MM.1S (cell line): ENCODE data around the gene PTBP2.

Source experiments
- DNase-seq: peaks from one replicate; pipeline ENCODE4 v3.0.0-alpha.2; 2015
- H2AFZ ChIP-seq: fragments of 300-600 bp; sonication (generic); 2 replicates; pipeline ENCODE4 v1.6.0; 2016; ENCODE audit warnings: antibody characterized with exemption, low read length
- H3F3A ChIP-seq: fragments of 300-600 bp; sonication (generic); 2 replicates; pipeline ENCODE4 v1.6.1; 2016; ENCODE audit warnings: mild to moderate bottlenecking, antibody characterized with exemption, low read length, moderate library complexity, mixed read lengths; ENCODE audit not compliant: insufficient read depth
- H3K27ac ChIP-seq: fragments of 300-600 bp; sonication (generic); 2 replicates; pipeline ENCODE4 v1.5.1; 2016; ENCODE audit warnings: mild to moderate bottlenecking, low read length
- H3K27me3 ChIP-seq: fragments of 300-600 bp; sonication (generic); replicated peaks from 2 replicates; pipeline ENCODE4 v1.6.0; 2016; ENCODE audit warnings: low read length; ENCODE audit not compliant: insufficient read depth
- H3K36me3 ChIP-seq: fragments of 300-600 bp; sonication (generic); replicated peaks from 2 replicates; pipeline ENCODE4 v1.6.1; 2016; ENCODE audit warnings: mild to moderate bottlenecking, low read length, mixed read lengths; ENCODE audit not compliant: insufficient read depth
- H3K4me1 ChIP-seq: fragments of 300-600 bp; sonication (generic); 2 replicates; pipeline ENCODE4 v1.6.1; 2016; ENCODE audit warnings: low read length, mixed read lengths
- H3K4me2 ChIP-seq: fragments of 300-600 bp; sonication (generic); 2 replicates; pipeline ENCODE4 v1.6.0; 2016; ENCODE audit warnings: low read depth, low read length
- H3K4me3 ChIP-seq: fragments of 300-600 bp; sonication (generic); 2 replicates; pipeline ENCODE4 v1.5.1; 2016; ENCODE audit warnings: low read length, mixed read lengths
- H3K79me2 ChIP-seq: fragments of 300-600 bp; sonication (generic); 2 replicates; pipeline ENCODE4 v1.6.1; 2016; ENCODE audit warnings: mixed run types, low read length, mixed read lengths
- H3K9ac ChIP-seq: fragments of 300-600 bp; sonication (generic); 2 replicates; pipeline ENCODE4 v1.6.1; 2016; ENCODE audit warnings: low read length, mixed read lengths
- H3K9me2 ChIP-seq: fragments of 300-600 bp; sonication (generic); replicated peaks from 2 replicates; pipeline ENCODE4 v1.6.1; 2016; ENCODE audit warnings: mild to moderate bottlenecking, low read length, mixed read lengths; ENCODE audit not compliant: insufficient read depth
- H3K9me3 ChIP-seq: fragments of 300-600 bp; sonication (generic); replicated peaks from 2 replicates; pipeline ENCODE4 v1.6.1; 2016; ENCODE audit warnings: mild to moderate bottlenecking, low read length, mixed read lengths; ENCODE audit not compliant: insufficient read depth
- H4K20me1 ChIP-seq: fragments of 300-600 bp; sonication (generic); 2 replicates; pipeline ENCODE4 v1.6.1; 2016; ENCODE audit warnings: mild to moderate bottlenecking, low read length, moderate library complexity, mixed read lengths; ENCODE audit not compliant: insufficient read depth
- CTCF ChIP-seq: fragments of 300-600 bp; sonication (generic); IDR thresholded peaks from 2 replicates; pipeline ENCODE4 v1.5.1; 2016; ENCODE audit warnings: antibody characterized with exemption, low read length, mixed read lengths
- EZH2 ChIP-seq: fragments of 300-600 bp; sonication (generic); optimal IDR thresholded peaks from 2 replicates; pipeline ENCODE3; 2017; ENCODE audit warnings: low read depth, mild to moderate bottlenecking, antibody characterized with exemption, low read length, mixed read lengths
- EZH2phosphoT487 ChIP-seq: fragments of 300-600 bp; sonication (generic); IDR thresholded peaks from 2 replicates; pipeline ENCODE4 v1.6.1; 2018; ENCODE audit warnings: antibody characterized with exemption, low read length

PTBP2 gene

GRCh38 chr1:96741335-96741734 is 19.8 kb downstream of the PTBP2 start:
- Histone ChIP-seq H3K79me2 (peaks cover 23% of the 10 kb centered on the region), H3K4me3 (no peak overlapping the region), H3K27me3 (no peaks in the 10 kb centered on the region), H4K20me1 (no peaks in the 10 kb centered on the region), H3K4me1 (no peaks in the 10 kb centered on the region), H3F3A (no peaks in the 10 kb centered on the region), H2AFZ (no peak overlapping the region), H3K27ac (no peak overlapping the region), H3K9me3 (no peaks in the 10 kb centered on the region), H3K36me3 (no peaks in the 10 kb centered on the region), H3K9ac (no peak overlapping the region), H3K4me2 (no peak overlapping the region), H3K9me2 (no peaks in the 10 kb centered on the region)
- DNase-seq: no peak
- TF ChIP-seq EZH2: no peak
- TF ChIP-seq CTCF: no peak
- TF ChIP-seq EZH2phosphoT487: no peak

- H3K4me2 ChIP-seq: no peak overlapping the region
- no peak overlapping the region for H3K9ac ChIP-seq
- no peaks in the 10 kb centered on the region for H3K36me3 ChIP-seq
- H4K20me1 ChIP-seq: no peaks in the 10 kb centered on the region
- no peaks in the 10 kb centered on the region for H3K9me3 ChIP-seq
- peaks cover 16% of the 10 kb centered on the region for H3K79me2 ChIP-seq
- H3F3A ChIP-seq: no peaks in the 10 kb centered on the region
- no peak overlapping the region for H3K27ac ChIP-seq
- no peak for DNase-seq
- no peak overlapping the region for H3K4me3 ChIP-seq
- no peak for TF ChIP-seq EZH2
- TF ChIP-seq CTCF: no peak
- no peak for TF ChIP-seq EZH2phosphoT487
- no peak overlapping the region for H2AFZ ChIP-seq
- H3K27me3 ChIP-seq: no peaks in the 10 kb centered on the region
- H3K4me1 ChIP-seq: no peaks in the 10 kb centered on the region
- H3K9me2 ChIP-seq: no peaks in the 10 kb centered on the region
Measured at GRCh38 chr1:96746440-96747420, 25.1 kb downstream of the PTBP2 start.

- Histone ChIP-seq H4K20me1 (no peaks in the 10 kb centered on the region), H3K9me2 (no peaks in the 10 kb centered on the region), H3K27ac (no peak overlapping the region), H2AFZ (no peak overlapping the region), H3K4me1 (no peaks in the 10 kb centered on the region), H3K27me3 (no peaks in the 10 kb centered on the region), H3K79me2 (peaks cover 16% of the 10 kb centered on the region), H3K36me3 (no peaks in the 10 kb centered on the region), H3K9ac (no peak overlapping the region), H3K9me3 (no peaks in the 10 kb centered on the region), H3K4me3 (no peak overlapping the region), H3K4me2 (no peak overlapping the region), H3F3A (no peaks in the 10 kb centered on the region)
- TF ChIP-seq EZH2 (no peak), CTCF (no peak), EZH2phosphoT487 (no peak)
- DNase-seq: no peak
Measured at GRCh38 chr1:96747565-96747964, 26.0 kb downstream of the PTBP2 start.
